GM23338 (cell line): ENCODE results near the gene IGF1R. TPM values are rescaled to one million over a fixed set of nuclear protein-coding genes. Genes with fewer than 3 reads are reported as not detected.

Experiments
- ATAC-seq: fragments of 200-7000 bp; cut with Tn5 transposase; 3 replicates; pipeline ENCODE4 v1.9.1; 2020
- DNase-seq: peaks from one replicate; pipeline ENCODE4 v3.0.0-alpha.2; 2015; ENCODE audit warnings: low spot score
- H2AFZ ChIP-seq: fragments of 200-600 bp; sonication (generic); 2 replicates; pipeline ENCODE4 v1.8.0; 2016; ENCODE audit warnings: antibody characterized with exemption, mild to moderate bottlenecking, moderate library complexity
- H3F3A ChIP-seq: fragments of 200-600 bp; sonication (generic); replicated peaks from 2 replicates; pipeline ENCODE4 v1.8.0; 2017; ENCODE audit warnings: antibody characterized with exemption, mixed run types, low read depth
- H3K27ac ChIP-seq: fragments of 200-600 bp; sonication (generic); 2 replicates; pipeline ENCODE4 v1.6.1; 2016; ENCODE audit warnings: low read depth
- H3K27me3 ChIP-seq: fragments of 200-600 bp; sonication (generic); 2 replicates; pipeline ENCODE4 v1.8.0; 2016; ENCODE audit warnings: mild to moderate bottlenecking, mixed run types, moderate library complexity; ENCODE audit not compliant: insufficient read depth
- H3K36me3 ChIP-seq: fragments of 200-600 bp; sonication (generic); 2 replicates; pipeline ENCODE4 v1.8.0; 2016; ENCODE audit warnings: mild to moderate bottlenecking; ENCODE audit not compliant: insufficient read depth
- H3K4me1 ChIP-seq: fragments of 200-600 bp; sonication (generic); 2 replicates; pipeline ENCODE4 v1.8.0; 2016; ENCODE audit warnings: mild to moderate bottlenecking, moderate library complexity; ENCODE audit not compliant: insufficient read depth
- H3K4me2 ChIP-seq: fragments of 200-600 bp; sonication (generic); 2 replicates; pipeline ENCODE4 v1.7.1; 2017; ENCODE audit warnings: mixed run types
- H3K4me3 ChIP-seq: fragments of 200-600 bp; sonication (generic); 2 replicates; pipeline ENCODE4 v1.6.1; 2016; ENCODE audit warnings: mixed run types
- H3K79me2 ChIP-seq: fragments of 200-600 bp; sonication (generic); replicated peaks from 2 replicates; pipeline ENCODE4 v1.8.0; 2017; ENCODE audit warnings: mild to moderate bottlenecking; ENCODE audit not compliant: insufficient read depth
- H3K9me2 ChIP-seq: fragments of 200-600 bp; sonication (generic); 2 replicates; pipeline ENCODE4 v1.8.0; 2017; ENCODE audit not compliant: insufficient read depth
- H4K20me1 ChIP-seq: fragments of 200-600 bp; sonication (generic); replicated peaks from 2 replicates; pipeline ENCODE4 v1.8.0; 2017; ENCODE audit warnings: mild to moderate bottlenecking; ENCODE audit not compliant: insufficient read depth
- H3K27ac Mint-ChIP-seq: 2 replicates; pipeline ENCODE4 v1.8.0; 2020; ENCODE audit warnings: inconsistent platforms, mild to moderate bottlenecking, moderate library complexity, mixed read lengths
- H3K27me3 Mint-ChIP-seq: 3 replicates; pipeline ENCODE4 v1.8.0; 2022; ENCODE audit warnings: low read depth, mild to moderate bottlenecking, moderate library complexity, mixed read lengths, inconsistent platforms; ENCODE audit not compliant: insufficient read depth, poor library complexity
- H3K36me3 Mint-ChIP-seq: 3 replicates; pipeline ENCODE4 v1.8.0; 2021; ENCODE audit warnings: low read depth, mild to moderate bottlenecking, inconsistent platforms, moderate library complexity, mixed read lengths
- H3K4me1 Mint-ChIP-seq: 3 replicates; pipeline ENCODE4 v1.8.0; 2020; ENCODE audit warnings: mild to moderate bottlenecking, inconsistent platforms, mixed read lengths
- H3K4me3 Mint-ChIP-seq: 3 replicates; pipeline ENCODE4 v1.8.0; 2021; ENCODE audit warnings: moderate library complexity, mild to moderate bottlenecking, inconsistent platforms, mixed read lengths
- H3K9me3 Mint-ChIP-seq: 3 replicates; pipeline ENCODE4 v1.8.0; 2020; ENCODE audit warnings: moderate library complexity, mild to moderate bottlenecking, inconsistent platforms, mixed read lengths
- CREB1 ChIP-seq: fragments of 250-450 bp; sonication (Bioruptor Pico); IDR thresholded peaks from 2 replicates; pipeline ENCODE4 v1.5.0; 2020; ENCODE audit warnings: low read depth, mild to moderate bottlenecking, moderate library complexity
- CTCF ChIP-seq, 2 experiments: fragments of 200-600 bp in 1 of 2; sonication (generic) in 1 of 2; conservative IDR thresholded peaks; 2 replicates each; pipeline versions ENCODE4 v1.5.1 to v1.6.1; 2016 to 2017; ENCODE audit warnings: antibody characterized with exemption in 2 of 2, low read depth in 2 of 2, mild to moderate bottlenecking in 2 of 2, moderate library complexity in 1 of 2
- EZH2 ChIP-seq: fragments of 200-600 bp; sonication (generic); IDR thresholded peaks from one replicate; pipeline ENCODE4 v1.8.0; 2017; ENCODE audit warnings: antibody characterized with exemption, mild to moderate bottlenecking, low read depth; ENCODE audit not compliant: unreplicated experiment
- EZH2phosphoT487 ChIP-seq: fragments of 200-600 bp; sonication (generic); IDR thresholded peaks from one replicate; pipeline ENCODE4 v1.8.1; 2018; ENCODE audit warnings: antibody characterized with exemption; ENCODE audit not compliant: unreplicated experiment
- JUNB ChIP-seq: IDR thresholded peaks from one replicate; pipeline ENCODE4 v1.6.1; 2016; ENCODE audit warnings: antibody characterized with exemption; ENCODE audit not compliant: unreplicated experiment
- STAT1 ChIP-seq: IDR thresholded peaks from one replicate; pipeline ENCODE4 v1.6.1; 2016; ENCODE audit warnings: antibody characterized with exemption; ENCODE audit not compliant: unreplicated experiment
- ZNF114 ChIP-seq: fragments of 250-450 bp; sonication (Bioruptor Pico); IDR thresholded peaks from 2 replicates; pipeline ENCODE4 v1.5.0; 2020; ENCODE audit warnings: mild to moderate bottlenecking, moderate library complexity
- ZNF331 ChIP-seq: fragments of 250-450 bp; sonication (Bioruptor Pico); IDR thresholded peaks from 2 replicates; pipeline ENCODE4 v1.5.0; 2020; ENCODE audit warnings: low read depth, mild to moderate bottlenecking, moderate library complexity
- polyA plus RNA-seq: library from polyadenylated mRNA; unstranded; fragments of >200 nt; fragmentation: Nextera tagmentation; extraction: Ambion mirVana; gene quantifications from 2 replicates; pipeline ENCODE4 v1.2.1, GENCODE V29; 2016
- total RNA-seq: library from RNA; depleted of rRNA; stranded (reverse); fragments of >200 nt; shearing (Covaris generic); gene quantifications from 2 replicates; pipeline ENCODE4 v1.2.3, GENCODE V29; 2014
- TF ChIP-seq, protein P1 (sequence below): IDR thresholded peaks from one replicate; pipeline ENCODE4 v1.6.1; 2018; ENCODE audit warnings: antibody characterized with exemption; ENCODE audit not compliant: unreplicated experiment
- TF ChIP-seq, protein P2 (sequence below): IDR thresholded peaks from 2 replicates; pipeline ENCODE4 v1.6.1; 2016; ENCODE audit warnings: antibody characterized with exemption

Gene IGF1R
- total and polyA plus RNA-seq, 2 experiments from 2014 or later: 20.4 to 92.2 TPM

- TF ChIP-seq JUNB: no peak
- no peak for TF ChIP-seq EZH2
- TF ChIP-seq STAT1: no peak
- TF ChIP-seq ZNF114 (CRISPR knock-in tag): no peak
- TF ChIP-seq, protein P1, sequence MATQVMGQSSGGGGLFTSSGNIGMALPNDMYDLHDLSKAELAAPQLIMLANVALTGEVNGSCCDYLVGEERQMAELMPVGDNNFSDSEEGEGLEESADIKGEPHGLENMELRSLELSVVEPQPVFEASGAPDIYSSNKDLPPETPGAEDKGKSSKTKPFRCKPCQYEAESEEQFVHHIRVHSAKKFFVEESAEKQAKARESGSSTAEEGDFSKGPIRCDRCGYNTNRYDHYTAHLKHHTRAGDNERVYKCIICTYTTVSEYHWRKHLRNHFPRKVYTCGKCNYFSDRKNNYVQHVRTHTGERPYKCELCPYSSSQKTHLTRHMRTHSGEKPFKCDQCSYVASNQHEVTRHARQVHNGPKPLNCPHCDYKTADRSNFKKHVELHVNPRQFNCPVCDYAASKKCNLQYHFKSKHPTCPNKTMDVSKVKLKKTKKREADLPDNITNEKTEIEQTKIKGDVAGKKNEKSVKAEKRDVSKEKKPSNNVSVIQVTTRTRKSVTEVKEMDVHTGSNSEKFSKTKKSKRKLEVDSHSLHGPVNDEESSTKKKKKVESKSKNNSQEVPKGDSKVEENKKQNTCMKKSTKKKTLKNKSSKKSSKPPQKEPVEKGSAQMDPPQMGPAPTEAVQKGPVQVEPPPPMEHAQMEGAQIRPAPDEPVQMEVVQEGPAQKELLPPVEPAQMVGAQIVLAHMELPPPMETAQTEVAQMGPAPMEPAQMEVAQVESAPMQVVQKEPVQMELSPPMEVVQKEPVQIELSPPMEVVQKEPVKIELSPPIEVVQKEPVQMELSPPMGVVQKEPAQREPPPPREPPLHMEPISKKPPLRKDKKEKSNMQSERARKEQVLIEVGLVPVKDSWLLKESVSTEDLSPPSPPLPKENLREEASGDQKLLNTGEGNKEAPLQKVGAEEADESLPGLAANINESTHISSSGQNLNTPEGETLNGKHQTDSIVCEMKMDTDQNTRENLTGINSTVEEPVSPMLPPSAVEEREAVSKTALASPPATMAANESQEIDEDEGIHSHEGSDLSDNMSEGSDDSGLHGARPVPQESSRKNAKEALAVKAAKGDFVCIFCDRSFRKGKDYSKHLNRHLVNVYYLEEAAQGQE: no peak
- Histone ChIP-seq H3K36me3 (no peaks in the 10 kb centered on the region), H3K4me2 (no peak overlapping the region), H3K9me2 (no peaks in the 10 kb centered on the region), H3K27me3 (no peaks in the 10 kb centered on the region), H4K20me1 (peaks cover 77% of the 10 kb centered on the region; the same call in 1 of the 2 replicates), H3F3A (no peaks in the 10 kb centered on the region), H3K4me3 (no peak overlapping the region), H3K27ac (no peak overlapping the region), H2AFZ (no peak overlapping the region), H3K79me2 (peaks cover 100% of the 10 kb centered on the region), H3K4me1 (peaks cover 74% of the 10 kb centered on the region)
- DNase-seq (no peak), ATAC-seq (no peak)
- Mint-ChIP-seq H3K27ac (no peak overlapping the region), H3K4me3 (no peak overlapping the region), H3K9me3 (no peaks in the 10 kb centered on the region), H3K36me3 (no peaks in the 10 kb centered on the region), H3K4me1 (peaks cover 78% of the 10 kb centered on the region), H3K27me3 (peaks cover 9% of the 10 kb centered on the region)
These were observed 88.8 kb downstream of the IGF1R start for GRCh38 chr15:98737159-98737558.

DNA sequence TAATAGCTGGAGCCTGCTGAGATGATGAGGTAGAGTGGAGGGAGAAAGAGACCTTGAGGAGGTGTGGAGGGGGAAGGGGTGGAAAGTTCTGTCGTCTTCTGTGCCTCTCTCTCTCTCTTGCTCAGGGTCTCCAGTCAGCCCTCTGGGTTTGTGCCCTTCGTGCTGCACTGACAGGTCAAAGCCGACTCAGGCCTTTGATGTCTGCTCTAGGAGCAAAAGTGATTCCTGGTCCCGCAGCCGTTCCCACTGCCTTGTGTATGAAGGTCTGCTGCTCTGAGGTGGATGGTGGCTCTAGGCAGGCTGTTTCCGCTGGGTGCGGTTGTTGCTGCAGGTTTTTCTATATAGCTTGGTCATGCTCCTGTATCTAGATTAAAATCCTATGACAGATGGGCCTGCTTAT lies 89.4 kb downstream of the IGF1R start:
- Histone ChIP-seq H3K9me2 (no peaks in the 10 kb centered on the region), H3K4me2 (no peak overlapping the region), H3K36me3 (no peaks in the 10 kb centered on the region), H3F3A (no peaks in the 10 kb centered on the region), H2AFZ (no peak overlapping the region), H3K27me3 (no peaks in the 10 kb centered on the region), H3K79me2 (peaks cover 100% of the 10 kb centered on the region), H3K4me3 (no peak overlapping the region), H3K27ac (0 out of 2 replicates have a peak overlapping the region, but pooled peaks have one; percentile 24), H4K20me1 (peaks cover 73% of the 10 kb centered on the region; the same call in 1 of the 2 replicates), H3K4me1 (peaks cover 74% of the 10 kb centered on the region)
- DNase-seq: no peak
- no peak for ATAC-seq
- Mint-ChIP-seq H3K27me3 (peaks cover 9% of the 10 kb centered on the region), H3K27ac (peak overlapping the region; percentile 39), H3K36me3 (no peaks in the 10 kb centered on the region), H3K4me3 (no peak overlapping the region; the same call in 2 of the 3 replicates), H3K9me3 (no peaks in the 10 kb centered on the region), H3K4me1 (peaks cover 80% of the 10 kb centered on the region)
- TF ChIP-seq, protein P2, sequence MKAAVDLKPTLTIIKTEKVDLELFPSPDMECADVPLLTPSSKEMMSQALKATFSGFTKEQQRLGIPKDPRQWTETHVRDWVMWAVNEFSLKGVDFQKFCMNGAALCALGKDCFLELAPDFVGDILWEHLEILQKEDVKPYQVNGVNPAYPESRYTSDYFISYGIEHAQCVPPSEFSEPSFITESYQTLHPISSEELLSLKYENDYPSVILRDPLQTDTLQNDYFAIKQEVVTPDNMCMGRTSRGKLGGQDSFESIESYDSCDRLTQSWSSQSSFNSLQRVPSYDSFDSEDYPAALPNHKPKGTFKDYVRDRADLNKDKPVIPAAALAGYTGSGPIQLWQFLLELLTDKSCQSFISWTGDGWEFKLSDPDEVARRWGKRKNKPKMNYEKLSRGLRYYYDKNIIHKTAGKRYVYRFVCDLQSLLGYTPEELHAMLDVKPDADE: no peak
- TF ChIP-seq CTCF (conservative IDR thresholded peaks at IDR 0.05; ENCODE audit: low read depth in 2 of 2): no peak
- no peak for TF ChIP-seq ZNF331 (CRISPR knock-in tag)
- no peak for TF ChIP-seq EZH2phosphoT487
- no peak for TF ChIP-seq CREB1
